GM18870 (cell line): ENCODE measurements around the gene CCDC86.
A peak's percentile ranks its signal among the peaks of the same experiment; 100 is the strongest.

Experiments
- ATAC-seq: cut with Tn5 transposase; IDR thresholded peaks from one replicate; pipeline ENCODE4 v1.9.1; 2021; ENCODE audit warnings: moderate library complexity; ENCODE audit not compliant: unreplicated experiment

The CCDC86 gene

DNA sequence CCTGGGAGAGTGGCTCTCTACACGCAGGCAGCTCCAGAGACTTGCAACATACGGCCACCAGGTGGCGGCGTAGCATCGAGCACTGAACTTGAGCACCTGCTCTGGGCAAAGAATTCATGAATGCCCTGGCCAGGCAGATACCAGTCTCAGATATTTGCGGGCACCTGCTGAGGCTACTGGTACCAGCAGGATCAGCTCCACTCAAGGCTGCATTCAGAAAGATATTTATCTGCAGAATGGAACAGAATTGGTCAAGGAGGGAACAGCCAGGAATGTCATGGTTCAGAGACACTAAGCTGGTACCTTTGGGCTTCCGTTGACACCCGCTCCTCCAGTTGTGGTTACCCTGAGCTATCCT, 10.8 kb upstream of the CCDC86 start:
- peak; percentile 74 for ATAC-seq

DNA sequence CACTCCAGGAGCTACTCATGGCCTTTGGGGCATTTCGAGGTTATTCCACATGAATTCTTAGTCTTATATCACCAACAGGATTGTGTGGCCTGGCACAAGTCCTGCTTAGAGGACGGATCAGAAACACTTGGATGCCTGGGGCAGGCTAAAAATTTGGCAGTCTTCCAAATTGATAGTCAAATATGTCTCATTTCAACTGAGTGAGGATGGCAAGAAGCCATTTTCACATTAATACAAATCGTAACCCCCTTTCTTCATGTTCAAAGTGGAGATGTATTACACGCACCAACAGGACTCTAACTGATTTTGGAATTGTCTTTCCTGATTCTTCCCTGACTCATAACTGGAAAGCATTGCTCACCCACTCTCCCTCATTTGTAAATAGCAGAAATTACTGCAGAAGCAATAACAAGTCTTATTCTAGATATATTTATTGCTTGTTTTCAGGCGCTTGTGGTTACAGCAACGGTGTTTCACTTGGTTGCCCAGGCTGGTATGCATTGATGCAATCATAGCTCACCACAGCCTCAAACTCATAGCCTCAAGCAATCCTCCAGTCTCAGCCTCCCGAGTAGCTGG, 10.3 kb upstream of the CCDC86 start:
- ATAC-seq: no peak

DNA sequence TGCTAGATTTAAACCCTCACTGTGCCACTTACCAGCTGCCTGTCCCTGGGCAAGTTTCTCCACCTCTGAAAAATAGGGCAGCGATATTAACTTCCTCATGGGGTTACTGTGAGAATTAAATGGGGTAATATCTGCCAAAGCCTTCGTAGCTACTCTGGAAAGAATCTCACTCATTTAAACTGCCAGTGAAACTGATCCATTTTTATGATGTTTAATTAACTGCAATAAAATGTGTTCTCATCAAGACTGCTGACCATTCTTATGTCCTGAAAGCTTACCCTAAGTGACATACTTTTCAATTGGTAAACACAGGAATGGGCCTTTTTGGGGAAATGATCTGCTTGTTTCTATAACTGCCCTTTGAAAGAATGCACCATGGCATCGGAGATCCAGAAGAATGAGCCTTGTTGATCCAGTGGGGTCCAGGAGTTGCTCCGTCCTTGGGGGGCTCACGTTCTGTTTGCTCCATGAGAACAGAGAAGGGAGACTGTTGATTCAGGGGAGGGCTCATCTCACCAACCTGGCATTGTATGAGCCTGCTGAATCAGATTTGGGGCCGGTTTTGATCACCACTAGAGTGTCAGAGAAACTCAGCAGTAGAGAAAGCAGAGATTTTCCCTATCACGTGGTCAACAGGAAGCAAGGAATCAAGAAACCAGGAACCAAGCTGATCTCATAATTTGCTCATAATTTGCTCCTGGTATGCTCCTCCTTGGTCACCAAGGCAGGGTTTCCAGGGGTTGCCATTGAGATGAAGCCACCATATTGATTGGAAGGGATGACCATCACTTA, 7.0 kb upstream of the CCDC86 start:
- no peak for ATAC-seq

DNA sequence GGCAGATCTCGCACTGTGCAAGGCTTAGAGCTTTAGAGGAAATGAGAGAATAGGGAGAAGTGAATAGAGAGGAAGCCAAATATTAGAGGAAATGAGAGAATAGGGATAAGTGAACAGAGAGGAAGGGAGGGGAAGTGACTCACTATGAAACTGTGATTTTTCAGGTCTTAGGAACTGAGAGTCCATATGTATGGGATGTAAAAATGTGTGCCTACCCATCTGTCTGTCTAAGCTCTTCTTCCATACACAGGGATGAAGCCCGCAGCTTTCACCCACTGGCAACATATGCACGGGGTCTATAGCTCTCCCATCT, 6.4 kb upstream of the CCDC86 start:
- ATAC-seq: no peak

DNA sequence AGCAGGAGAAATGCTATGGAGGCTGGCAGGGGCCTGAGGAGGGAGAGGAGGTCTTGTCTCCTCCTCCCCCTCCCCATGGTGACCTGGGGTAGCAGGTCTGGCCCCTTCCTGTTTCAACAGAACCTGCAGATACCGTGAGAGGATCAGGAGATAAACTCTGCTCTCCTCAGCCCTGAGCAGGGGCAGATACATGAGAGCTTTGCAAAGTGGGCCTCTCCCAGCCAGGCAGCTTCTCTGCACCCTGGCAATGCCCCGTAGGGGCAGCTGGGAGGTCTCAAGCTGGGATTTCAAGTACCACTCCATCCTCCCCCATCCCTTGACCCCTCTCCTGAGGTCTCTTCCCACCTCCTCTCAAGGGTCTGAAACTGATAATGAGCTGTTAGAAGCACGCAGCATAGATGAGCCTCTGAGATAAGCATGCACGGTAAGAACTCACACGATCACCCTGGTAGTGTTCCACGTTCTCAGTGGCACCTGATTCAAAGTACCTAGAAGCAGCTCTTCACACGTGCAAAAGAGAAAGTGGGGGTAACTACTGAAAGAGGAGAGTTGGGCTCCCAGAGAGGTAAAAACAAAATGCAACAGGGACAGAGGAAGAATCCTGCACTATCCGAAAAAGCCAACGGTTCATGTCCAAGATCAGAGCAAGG, 4.9 kb upstream of the CCDC86 start:
- no peak for ATAC-seq

DNA sequence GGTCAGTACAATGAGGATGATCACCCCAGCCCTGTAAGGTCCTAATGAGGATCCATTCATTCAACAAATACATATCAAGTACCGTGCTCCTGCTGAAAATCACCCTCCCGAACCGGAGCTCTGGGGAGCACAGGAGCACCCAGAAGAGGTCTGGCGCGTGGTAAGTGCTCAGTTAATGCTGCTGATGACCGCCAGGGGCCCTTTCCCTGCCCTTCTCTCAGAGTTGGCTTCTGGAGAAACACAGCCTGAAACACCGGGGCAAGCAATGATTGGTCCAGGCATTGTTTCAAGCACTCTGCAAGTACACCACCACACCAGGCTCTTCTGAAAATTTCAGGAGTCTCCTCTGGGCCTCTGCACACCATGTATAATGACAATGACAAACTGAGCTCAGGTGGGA, 3.8 kb upstream of the CCDC86 start:
- no peak for ATAC-seq

DNA sequence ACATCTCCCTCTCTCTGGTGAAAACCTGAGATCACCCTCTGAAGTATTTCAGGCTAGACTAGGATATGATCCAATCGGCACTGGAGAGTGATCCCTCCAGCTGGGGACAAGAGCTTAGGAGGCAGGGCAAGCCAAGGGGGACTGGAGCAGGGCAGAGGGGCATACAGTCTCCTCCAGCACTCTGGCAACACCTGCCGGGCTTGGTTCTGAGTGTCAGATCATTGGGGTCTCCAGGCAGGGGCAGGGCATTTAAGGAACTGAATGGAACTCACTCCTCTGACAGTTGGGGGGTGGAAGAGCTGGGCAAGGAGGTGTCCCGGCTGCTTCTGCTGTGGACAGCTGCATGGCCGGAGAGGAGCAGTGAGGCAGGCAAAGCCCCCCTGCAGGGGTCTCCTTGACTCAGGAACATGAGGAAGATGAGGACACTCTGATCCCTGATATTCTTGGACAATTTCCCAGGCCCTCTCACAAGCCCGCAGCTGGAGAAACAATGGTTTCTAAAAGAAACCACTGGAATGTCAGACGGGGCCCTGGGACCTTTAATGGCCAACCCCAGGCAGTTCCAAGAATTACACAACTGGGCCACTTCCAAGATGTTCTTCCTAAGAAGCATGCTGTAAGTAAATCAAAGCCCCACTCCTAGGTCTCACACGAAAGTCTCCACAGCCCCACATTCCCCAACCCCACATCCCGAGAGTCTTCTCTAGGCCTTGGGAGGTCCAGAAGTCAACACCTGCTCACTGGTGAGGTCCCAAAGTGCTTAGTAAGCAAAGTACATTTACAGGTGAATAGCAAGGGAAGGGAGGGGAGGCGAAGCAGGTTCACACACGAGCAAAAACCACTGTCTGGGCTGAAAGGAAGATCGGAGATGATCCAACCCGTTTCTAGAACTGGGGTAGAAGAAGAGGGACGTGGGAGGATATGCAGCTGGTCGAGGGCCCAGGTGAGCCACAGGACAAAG, 1.2 kb upstream of the CCDC86 start:
- ATAC-seq: no peak

DNA sequence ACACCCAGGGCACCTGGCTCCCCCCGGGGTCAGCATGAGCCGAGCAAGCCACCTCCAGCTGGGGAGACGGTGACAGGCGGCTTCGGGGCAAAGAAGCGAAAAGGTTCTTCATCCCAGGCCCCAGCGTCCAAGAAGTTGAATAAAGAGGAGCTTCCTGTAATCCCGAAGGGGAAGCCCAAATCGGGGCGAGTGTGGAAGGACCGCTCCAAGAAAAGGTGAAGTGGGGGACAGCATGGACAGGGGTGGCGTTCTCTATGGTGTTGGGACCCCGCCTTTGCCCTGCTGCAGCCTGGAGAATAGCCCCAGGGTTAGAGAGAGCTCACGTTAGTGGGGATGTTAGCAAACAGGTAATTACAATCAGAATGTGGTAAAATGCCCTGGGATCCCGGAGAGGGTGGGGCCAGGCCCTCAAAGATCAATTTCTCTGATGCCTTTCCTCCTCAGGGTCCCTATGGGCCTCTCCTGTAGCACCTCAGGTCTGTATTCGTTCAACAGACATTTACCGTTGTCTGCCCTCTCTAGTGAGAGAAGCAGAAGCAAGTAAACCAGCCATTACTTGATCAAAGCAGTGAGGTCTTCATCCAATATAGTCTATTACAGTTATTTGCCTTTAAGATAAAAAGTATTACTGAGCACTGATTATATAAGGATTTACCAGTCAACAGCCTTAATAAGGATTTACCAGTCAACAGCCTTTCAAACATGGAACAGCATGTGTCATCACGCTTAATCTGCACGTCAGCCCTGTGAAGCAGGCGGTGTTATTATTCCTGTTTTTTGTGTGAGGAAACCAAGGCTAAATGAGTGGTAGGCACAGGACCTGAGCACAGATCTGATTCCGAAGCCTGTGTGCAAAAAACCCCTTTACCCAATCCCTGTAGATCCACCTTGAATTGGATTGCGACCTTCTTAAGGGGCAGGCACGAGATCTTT, 1.0 kb downstream of the CCDC86 start:
- no peak for ATAC-seq

DNA sequence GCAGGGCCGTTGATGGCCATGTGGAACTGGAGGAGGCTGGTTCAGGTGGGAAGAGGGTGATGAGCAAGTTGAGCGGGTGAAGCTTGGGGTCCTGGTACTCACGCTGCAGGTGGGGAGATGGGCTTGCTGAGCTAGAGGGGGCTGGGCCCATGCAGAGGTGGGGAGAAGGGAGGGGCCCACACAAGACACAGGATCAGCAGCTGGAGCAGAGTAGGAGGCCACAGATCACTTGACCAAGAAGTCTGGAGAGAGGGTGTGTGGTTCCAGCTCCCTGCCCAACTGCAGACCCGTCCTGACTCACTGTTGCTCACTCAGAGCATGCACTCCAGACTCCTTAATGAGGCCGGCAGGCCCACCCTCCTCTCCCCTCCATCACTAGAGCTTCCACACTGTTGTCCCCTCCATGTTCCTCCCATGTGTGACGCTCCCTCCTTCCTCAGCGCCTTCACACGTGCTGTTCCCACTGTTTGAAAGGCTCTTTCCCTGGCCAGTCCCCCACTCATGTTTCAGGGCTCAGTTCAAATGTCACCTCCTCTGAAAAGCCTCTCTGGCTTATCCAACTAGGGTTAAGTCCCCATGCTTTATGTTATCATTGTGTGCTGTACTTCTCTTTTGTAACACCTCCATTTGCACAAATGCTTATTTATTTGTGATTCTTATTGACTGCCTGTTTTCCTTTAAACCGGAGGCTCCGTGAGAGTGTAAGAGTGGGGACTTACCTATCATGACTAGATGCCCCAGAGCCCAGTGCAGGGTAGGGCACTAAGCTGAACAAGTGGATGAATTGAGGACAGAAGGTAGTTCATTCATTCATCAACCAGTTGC, 2.3 kb downstream of the CCDC86 start:
- ATAC-seq: no peak

DNA sequence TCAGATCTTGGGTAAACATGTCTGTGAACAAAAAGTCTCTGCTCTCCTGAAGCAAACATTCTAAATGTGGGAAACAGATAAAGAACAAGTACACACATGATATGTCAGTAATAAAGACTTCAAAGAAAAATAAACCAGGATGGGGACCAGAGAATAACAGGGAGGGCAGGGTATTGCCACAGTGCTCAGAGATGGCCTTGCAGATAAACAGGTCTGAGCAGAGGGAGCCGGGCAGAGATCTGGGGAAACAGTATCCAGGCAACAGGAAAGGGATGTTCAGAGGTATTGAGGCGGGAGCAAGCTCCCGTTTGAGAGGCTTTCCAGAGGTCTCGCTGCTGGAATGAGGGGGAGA, 2.9 kb downstream of the CCDC86 start:
- ATAC-seq: no peak

DNA sequence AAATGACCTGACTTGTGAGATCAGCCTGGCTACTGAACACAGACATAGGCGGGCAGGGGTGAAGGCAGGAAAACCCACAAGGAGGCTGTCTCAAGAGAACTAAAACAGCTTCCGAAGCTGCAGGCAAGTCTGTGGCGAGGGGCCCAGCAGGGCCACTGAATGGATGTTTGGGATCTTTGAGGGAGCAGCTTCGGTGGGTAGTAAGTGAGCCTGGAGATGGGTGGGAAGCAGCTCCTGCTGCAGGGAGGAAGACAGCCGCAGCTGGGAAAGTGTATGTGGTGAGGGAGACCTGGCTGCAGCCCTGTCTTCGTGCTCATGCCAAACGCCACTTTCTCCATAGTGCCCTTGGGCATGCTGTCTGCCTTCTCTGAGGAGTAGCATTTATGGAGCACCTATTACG, 3.4 kb downstream of the CCDC86 start:
- ATAC-seq: no peak

DNA sequence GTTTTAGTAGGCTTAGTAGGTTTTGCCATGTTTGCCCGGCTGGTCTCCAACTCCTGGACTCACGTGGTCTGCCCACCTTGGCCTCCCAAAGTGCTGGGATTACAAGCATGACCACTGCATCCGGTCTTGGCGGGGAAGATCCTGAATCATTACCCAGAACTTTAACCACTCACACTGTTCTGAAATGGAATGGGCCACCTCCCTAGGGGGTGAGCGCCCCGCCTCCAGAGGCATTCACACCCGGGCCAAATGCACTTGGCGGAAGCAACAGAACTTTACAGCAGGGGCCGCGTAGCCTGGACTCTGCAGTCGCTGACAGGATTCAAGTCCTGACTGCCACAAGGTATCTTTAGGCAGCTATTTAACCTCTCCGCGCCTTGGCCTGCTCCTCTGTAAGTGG, 5.4 kb downstream of the CCDC86 start:
- ATAC-seq: no peak

DNA sequence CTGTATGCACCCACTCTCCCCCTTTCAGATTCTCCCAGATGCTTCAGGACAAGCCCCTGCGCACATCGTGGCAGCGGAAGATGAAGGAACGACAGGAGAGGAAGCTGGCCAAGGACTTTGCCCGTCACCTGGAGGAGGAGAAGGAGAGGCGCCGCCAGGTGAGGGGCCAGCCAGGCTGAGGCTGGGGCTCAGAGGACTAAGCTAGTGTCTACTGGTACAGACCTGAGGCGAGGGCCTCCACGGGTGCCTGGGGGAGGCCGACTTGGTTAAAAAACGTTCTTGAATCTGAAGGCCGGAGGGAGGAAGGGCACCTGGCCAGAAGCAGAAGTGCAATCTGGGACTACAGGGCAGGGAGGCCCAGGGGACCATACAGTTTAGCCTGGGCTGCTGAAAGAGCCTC, 6.0 kb downstream of the CCDC86 start:
- no peak for ATAC-seq

DNA sequence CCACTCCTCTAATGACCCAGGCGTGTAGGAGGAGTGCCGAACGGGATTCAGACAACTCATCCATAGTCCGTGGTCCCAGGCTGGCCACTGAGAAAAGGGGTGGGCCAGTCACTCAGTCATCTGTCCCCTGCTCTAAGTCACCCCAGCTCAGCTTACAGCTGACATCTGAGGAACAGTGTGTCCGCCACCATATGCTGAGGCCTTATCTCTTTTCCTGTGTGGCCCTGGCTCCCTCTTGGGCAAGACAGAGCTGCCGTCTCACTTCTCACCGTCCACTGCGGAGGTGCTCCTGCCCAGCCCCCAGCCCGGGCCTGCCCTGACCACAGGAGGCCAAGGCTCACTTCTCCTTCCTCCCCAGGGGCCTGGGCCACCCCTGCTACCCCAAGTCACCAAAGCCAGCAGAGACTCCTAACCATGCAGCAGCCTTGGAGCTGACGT, 6.8 kb downstream of the CCDC86 start:
- ATAC-seq: no peak

DNA sequence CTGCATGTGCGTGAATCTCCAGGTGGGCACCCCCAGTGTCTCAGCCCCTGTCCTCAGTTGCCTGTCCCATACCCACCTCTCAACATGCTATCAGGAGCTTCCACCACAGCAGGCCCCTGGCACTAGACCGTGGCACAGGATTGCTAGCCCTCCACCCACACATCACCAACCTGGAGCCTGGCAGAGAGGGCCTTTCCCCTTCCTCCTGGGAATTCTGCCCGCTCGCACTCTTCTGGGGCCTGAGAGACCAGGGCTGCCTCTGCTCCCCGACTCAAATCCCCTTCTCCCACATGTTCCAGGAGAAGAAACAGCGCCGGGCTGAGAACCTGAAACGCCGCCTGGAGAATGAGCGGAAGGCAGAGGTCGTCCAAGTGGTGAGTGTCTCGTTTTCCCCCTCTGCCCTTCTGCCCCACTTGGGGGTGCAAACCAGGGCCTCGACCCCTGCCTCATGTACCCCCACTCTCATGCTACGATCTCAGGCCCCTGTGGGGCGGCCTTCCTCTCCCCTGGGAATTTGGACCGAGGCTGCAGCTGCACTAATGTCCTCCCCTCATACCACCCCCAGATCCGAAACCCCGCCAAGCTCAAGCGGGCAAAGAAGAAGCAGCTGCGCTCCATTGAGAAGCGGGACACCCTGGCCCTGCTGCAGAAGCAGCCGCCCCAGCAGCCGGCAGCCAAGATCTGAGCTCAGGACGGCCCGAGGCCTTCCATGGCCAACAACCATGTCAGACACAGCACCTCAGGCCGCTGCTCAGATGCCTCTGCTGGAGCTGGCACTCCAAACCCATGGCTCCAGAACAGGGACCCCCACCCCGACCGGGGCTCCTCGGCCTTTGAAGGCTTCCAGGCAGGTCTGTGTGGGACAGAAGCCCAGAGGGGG, 8.0 kb downstream of the CCDC86 start:
- ATAC-seq: no peak

DNA sequence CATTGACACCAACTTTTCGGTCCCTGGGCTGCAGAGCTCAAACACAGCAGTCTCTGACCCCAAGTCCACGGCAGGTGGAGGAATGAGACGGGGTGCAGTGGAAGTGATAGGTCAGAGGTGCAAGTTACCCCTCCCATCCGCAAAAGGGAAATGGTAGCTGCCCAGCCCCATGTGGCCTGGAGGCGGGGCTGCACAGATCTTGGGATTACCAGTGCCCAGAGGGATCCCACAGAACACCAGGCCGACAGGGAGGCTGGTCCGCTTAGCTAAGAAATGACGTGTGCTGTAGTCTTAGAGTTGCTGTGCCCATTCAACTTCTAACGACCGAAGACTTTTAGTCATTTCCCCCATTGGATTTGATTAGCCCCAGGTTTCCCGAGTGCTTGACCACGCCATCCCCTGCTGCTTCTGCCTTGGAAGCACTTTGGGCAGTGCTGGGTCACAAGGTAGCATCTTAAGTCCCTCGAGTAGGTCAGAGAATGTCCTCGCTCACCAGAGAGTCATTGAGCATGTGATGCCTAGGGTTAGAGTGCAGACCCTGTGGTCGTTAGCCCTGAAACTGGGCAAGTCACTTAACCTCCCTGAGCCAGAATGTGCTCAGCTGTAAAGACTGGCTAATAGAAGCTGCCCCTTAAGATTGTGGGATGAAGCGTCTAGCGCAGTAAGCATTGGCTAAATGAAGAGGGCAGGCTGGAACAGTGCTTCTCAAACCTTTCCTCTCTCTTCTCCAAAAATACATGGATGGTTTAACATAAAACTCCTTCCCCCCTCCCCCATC, 9.6 kb downstream of the CCDC86 start:
- no peak for ATAC-seq

DNA sequence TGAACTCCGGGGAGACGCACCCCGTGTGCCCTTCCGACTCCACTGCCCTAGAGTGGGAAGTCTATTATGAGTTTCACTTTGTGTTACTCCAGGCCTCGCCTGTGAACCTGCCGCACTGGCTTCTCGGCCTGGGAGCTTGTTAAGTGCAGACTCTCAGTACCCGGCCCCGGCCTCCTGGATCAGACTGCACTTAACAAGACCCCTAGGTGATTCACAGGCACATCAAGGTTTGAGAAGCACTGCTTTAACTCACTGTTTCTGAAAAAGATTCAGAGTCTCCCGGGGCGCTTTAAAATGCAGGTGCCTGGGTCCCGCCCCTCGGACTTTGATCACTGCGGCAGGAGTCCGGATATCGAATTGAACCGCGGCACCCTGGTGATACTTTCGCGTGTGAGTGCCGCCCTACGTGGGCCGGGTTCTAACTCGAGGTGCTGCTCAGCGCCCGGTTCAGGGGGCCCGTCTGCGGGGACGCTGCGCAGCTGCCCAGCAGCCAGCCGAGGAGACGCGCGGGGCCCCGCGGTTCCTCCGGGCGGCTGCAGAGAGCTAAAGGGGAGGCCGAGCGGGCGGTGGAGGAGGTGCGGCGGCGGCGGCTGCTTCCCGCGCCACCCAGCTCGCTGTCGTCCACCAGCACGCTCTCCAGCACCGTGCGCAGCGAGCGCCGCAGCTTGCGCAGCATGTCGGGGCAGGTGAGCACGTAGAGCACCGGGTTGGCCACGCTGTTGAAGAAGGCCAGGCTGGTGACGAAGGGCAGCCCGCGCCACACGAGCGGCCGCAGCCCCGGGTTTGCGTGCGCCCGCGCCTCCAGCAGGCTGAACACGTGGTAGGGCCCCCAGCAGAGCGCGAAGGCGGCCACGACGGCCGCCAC, 10.4 kb downstream of the CCDC86 start:
- no peak for ATAC-seq
